GM21390 (cell line): ENCODE results near the gene STX16.
"Not testable (repeated sequence)": the region's sequence is repeated elsewhere in the genome, so short reads cannot be mapped to it uniquely, and the experiment has no call there.

Source experiments
- ATAC-seq: cut with Tn5 transposase; IDR thresholded peaks from one replicate; pipeline ENCODE4 v1.9.1; 2021; ENCODE audit not compliant: unreplicated experiment

STX16 gene

GRCh38 chr20:58719971-58720371, 68.9 kb downstream of the STX16 start:
- ATAC-seq = no peak

- ATAC-seq = no peak
Measured at GRCh38 chr20:58720890-58721289, 69.8 kb downstream of the STX16 start.

GRCh38 chr20:58721951-58722778, 71.1 kb downstream of the STX16 start:
- no peak for ATAC-seq

- no peak for ATAC-seq
Measured at GRCh38 chr20:58722877-58723627, 72.0 kb downstream of the STX16 start.

GRCh38 chr20:58723628-58723984, 72.5 kb downstream of the STX16 start:
- ATAC-seq = no peak

GRCh38 chr20:58726156-58726555, 75.1 kb downstream of the STX16 start:
- ATAC-seq = not testable (repeated sequence)
